ENCODE data around the gene CACNA2D3. TPM values are rescaled to one million over a fixed set of nuclear protein-coding genes. Genes with fewer than 3 reads are reported as not detected.
A peak's percentile ranks its signal among the peaks of the same experiment; 100 is the strongest.

The CACNA2D3 gene
- total and polyA plus RNA-seq, 2 donors from 2014 or later = 5.7 to 11.2 TPM

DNA sequence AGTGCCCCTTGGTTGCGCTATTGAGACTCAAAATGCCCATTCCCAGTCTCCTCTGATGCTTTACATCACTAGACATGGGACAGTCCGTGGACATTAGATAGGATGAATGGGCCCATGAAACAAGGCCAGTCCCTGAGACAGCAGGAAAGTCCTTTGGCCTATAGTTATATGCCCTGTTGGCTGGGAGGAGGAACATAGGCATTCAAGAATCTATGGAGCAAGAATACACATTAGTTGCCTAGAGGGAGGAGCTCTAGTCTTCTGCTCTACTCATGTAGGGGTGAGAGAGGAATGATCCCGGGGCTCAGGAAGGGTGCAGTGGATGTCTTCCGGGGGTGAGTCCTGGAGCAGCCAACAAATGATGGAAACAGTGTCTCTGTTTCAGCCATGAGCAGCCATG, 863.5 kb downstream of the CACNA2D3 start:
- intact Hi-C loops (cut with DNase I) = no loop called here
- peaks cover 0 to 2% (median 0%) of the 10 kb centered on the region in 3 donors for H3K4me1 ChIP-seq (ENCODE audit: control insufficient read depth in 2 of 3, insufficient read depth in 2 of 3, low read depth in 1 of 3, low read length in 3 of 3)
- TF ChIP-seq, protein P1, sequence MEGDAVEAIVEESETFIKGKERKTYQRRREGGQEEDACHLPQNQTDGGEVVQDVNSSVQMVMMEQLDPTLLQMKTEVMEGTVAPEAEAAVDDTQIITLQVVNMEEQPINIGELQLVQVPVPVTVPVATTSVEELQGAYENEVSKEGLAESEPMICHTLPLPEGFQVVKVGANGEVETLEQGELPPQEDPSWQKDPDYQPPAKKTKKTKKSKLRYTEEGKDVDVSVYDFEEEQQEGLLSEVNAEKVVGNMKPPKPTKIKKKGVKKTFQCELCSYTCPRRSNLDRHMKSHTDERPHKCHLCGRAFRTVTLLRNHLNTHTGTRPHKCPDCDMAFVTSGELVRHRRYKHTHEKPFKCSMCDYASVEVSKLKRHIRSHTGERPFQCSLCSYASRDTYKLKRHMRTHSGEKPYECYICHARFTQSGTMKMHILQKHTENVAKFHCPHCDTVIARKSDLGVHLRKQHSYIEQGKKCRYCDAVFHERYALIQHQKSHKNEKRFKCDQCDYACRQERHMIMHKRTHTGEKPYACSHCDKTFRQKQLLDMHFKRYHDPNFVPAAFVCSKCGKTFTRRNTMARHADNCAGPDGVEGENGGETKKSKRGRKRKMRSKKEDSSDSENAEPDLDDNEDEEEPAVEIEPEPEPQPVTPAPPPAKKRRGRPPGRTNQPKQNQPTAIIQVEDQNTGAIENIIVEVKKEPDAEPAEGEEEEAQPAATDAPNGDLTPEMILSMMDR (IDR thresholded peaks at IDR 0.05; ENCODE audit: borderline replicate concordance, extremely low read depth, insufficient read depth) = no peak
- no peaks in the 10 kb centered on the region for H3K36me3 ChIP-seq (ENCODE audit: control insufficient read depth in 2 of 3, insufficient read depth in 3 of 3, low read length in 3 of 3)
- no peak overlapping the region for H3K4me3 ChIP-seq (ENCODE audit: low read length in 3 of 3)
- no peak overlapping the region for H3K27ac ChIP-seq (ENCODE audit: low read depth in 2 of 2, low read length in 2 of 2)
- no peak for FAIRE-seq
- H3K9ac ChIP-seq (ENCODE audit: low read length in 3 of 3) = no peak overlapping the region
- no peaks in the 10 kb centered on the region for H3K27me3 ChIP-seq (ENCODE audit: control insufficient read depth, insufficient read depth, low read length)
- no peak for DNase-seq
- H3K9me3 ChIP-seq (ENCODE audit: control insufficient read depth in 2 of 3, insufficient read depth in 1 of 3, low read length in 3 of 3) = no peaks in the 10 kb centered on the region

DNA sequence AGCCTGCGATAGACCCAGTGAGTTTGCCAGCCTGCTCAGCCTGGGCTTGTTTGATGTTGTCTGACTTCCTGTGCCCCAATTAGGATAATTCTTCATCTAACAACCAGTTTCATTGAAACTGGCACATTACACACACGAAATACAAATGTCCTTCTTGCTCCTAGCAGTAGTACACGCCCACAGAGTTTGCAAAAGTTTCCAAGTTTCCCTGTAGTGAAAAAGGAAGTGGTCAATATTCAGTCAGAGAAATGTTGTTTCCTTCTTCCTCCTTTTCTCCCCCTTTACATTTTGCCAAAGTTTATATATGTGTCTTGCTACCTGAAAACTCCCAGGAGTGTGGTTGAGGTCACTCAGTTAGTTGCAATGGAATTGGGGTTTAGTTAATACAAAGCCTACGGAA, 863.9 kb downstream of the CACNA2D3 start:
- H3K4me3 ChIP-seq (ENCODE audit: low read length in 3 of 3) = no peak overlapping the region
- intact Hi-C loops (cut with DNase I) = no loop called here
- FAIRE-seq (no peak), DNase-seq (no peak)
- H3K4me1 ChIP-seq (ENCODE audit: control insufficient read depth in 2 of 3, insufficient read depth in 2 of 3, low read depth in 1 of 3, low read length in 3 of 3) = peaks cover 0 to 2% (median 0%) of the 10 kb centered on the region in 3 donors
- no peak overlapping the region for H3K9ac ChIP-seq (ENCODE audit: low read length in 3 of 3)
- no peaks in the 10 kb centered on the region for H3K9me3 ChIP-seq (ENCODE audit: control insufficient read depth in 2 of 3, insufficient read depth in 1 of 3, low read length in 3 of 3)
- no peaks in the 10 kb centered on the region for H3K27me3 ChIP-seq (ENCODE audit: control insufficient read depth, insufficient read depth, low read length)
- no peak overlapping the region for H3K27ac ChIP-seq (ENCODE audit: low read depth in 2 of 2, low read length in 2 of 2)
- H3K36me3 ChIP-seq (ENCODE audit: control insufficient read depth in 2 of 3, insufficient read depth in 3 of 3, low read length in 3 of 3) = no peaks in the 10 kb centered on the region
- TF ChIP-seq, protein P1 (IDR thresholded peaks at IDR 0.05; ENCODE audit: borderline replicate concordance, extremely low read depth, insufficient read depth) = no peak

DNA sequence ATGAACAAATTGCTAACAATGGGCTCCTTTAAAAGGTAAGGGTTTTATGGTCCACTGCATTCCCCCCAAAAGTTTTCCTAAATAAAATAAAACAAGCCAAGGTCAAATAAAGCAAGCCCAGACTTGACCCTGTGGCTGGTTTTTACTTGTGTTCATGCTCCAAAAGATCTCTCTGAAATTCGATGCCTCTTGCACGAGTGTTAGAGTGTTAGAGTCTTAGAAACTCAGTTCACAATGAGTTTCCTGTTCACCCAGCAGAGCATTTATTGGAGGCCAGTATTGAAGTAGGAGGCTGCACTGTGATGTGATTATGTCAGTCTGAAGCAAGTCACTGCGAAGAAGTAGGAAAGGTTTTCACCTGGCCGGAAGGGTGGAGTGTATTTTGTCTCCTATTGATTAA, 865.4 kb downstream of the CACNA2D3 start:
- Histone ChIP-seq H3K36me3 (ENCODE audit: control insufficient read depth in 2 of 3, insufficient read depth in 3 of 3, low read length in 3 of 3) (no peaks in the 10 kb centered on the region), H3K4me3 (ENCODE audit: low read length in 3 of 3) (no peak overlapping the region), H3K9ac (ENCODE audit: low read length in 3 of 3) (no peak overlapping the region), H3K27me3 (ENCODE audit: control insufficient read depth, insufficient read depth, low read length) (no peaks in the 10 kb centered on the region), H3K4me1 (ENCODE audit: control insufficient read depth in 2 of 3, insufficient read depth in 2 of 3, low read depth in 1 of 3, low read length in 3 of 3) (peaks cover 0 to 2% (median 0%) of the 10 kb centered on the region in 3 donors), H3K9me3 (ENCODE audit: control insufficient read depth in 2 of 3, insufficient read depth in 1 of 3, low read length in 3 of 3) (no peaks in the 10 kb centered on the region), H3K27ac (ENCODE audit: low read depth in 2 of 2, low read length in 2 of 2) (no peak overlapping the region)
- DNase-seq (peak in 1 of 5 donors; percentile 53), FAIRE-seq (no peak)
- TF ChIP-seq, protein P1 (IDR thresholded peaks at IDR 0.05; ENCODE audit: borderline replicate concordance, extremely low read depth, insufficient read depth) = no peak
- intact Hi-C loops (cut with DNase I) = no loop called here

DNA sequence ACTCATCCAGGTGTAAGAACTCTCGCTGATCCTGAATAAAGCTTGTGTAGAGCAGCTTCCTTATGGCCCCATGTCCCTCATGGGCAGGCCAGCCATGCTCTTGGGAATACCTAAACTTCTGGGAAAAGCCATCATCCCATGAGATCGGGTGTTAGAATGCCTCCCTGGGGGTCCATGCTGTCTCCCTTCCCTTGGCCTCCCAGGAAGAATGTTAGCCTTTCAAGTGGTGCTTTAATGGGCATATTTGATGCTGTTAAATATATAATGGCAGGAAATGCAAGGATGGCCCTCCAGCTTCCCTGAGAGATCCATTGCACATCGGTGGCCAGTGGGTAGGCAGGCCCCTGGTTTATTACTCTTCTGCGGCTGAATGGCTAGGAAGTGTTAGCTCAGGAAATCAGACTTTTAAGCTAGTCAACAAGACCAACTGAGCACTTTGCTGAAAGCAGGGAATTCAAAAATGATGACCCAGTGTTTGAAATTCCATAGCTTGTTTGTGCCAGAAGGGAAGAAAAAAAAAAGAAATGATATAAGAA, 866.0 kb downstream of the CACNA2D3 start:
- TF ChIP-seq, protein P1 (IDR thresholded peaks at IDR 0.05; ENCODE audit: borderline replicate concordance, extremely low read depth, insufficient read depth) = no peak
- intact Hi-C loops (cut with DNase I) = no loop called here
- DNase-seq (peak in 1 of 5 donors; percentile 54), FAIRE-seq (no peak)
- H3K4me3 ChIP-seq (ENCODE audit: low read length in 3 of 3) = no peak overlapping the region
- no peaks in the 10 kb centered on the region for H3K36me3 ChIP-seq (ENCODE audit: control insufficient read depth in 2 of 3, insufficient read depth in 3 of 3, low read length in 3 of 3)
- peaks cover 0 to 2% (median 0%) of the 10 kb centered on the region in 3 donors for H3K4me1 ChIP-seq (ENCODE audit: control insufficient read depth in 2 of 3, insufficient read depth in 2 of 3, low read depth in 1 of 3, low read length in 3 of 3)
- no peaks in the 10 kb centered on the region for H3K9me3 ChIP-seq (ENCODE audit: control insufficient read depth in 2 of 3, insufficient read depth in 1 of 3, low read length in 3 of 3)
- no peaks in the 10 kb centered on the region for H3K27me3 ChIP-seq (ENCODE audit: control insufficient read depth, insufficient read depth, low read length)
- H3K27ac ChIP-seq (ENCODE audit: low read depth in 2 of 2, low read length in 2 of 2) = no peak overlapping the region
- no peak overlapping the region for H3K9ac ChIP-seq (ENCODE audit: low read length in 3 of 3)

Data from kidney (tissue), 14 donors.